ENCODE results near the gene GALNT12.
A peak's percentile ranks its signal among the peaks of the same experiment; 100 is the strongest.

GALNT12 gene

GRCh38 chr9:98885575-98886295, 78.3 kb downstream of the GALNT12 start:
- TF ChIP-seq, protein P1, sequence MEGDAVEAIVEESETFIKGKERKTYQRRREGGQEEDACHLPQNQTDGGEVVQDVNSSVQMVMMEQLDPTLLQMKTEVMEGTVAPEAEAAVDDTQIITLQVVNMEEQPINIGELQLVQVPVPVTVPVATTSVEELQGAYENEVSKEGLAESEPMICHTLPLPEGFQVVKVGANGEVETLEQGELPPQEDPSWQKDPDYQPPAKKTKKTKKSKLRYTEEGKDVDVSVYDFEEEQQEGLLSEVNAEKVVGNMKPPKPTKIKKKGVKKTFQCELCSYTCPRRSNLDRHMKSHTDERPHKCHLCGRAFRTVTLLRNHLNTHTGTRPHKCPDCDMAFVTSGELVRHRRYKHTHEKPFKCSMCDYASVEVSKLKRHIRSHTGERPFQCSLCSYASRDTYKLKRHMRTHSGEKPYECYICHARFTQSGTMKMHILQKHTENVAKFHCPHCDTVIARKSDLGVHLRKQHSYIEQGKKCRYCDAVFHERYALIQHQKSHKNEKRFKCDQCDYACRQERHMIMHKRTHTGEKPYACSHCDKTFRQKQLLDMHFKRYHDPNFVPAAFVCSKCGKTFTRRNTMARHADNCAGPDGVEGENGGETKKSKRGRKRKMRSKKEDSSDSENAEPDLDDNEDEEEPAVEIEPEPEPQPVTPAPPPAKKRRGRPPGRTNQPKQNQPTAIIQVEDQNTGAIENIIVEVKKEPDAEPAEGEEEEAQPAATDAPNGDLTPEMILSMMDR (IDR thresholded peaks at IDR 0.05; ENCODE audit: low read length): no peak
- TF ChIP-seq EZH2 (IDR thresholded peaks at IDR 0.05; ENCODE audit: borderline replicate concordance, low read length): no peak

GRCh38 chr9:98886691-98887229, 79.3 kb downstream of the GALNT12 start:
- TF ChIP-seq, protein P1 (IDR thresholded peaks at IDR 0.05; ENCODE audit: low read length): no peak
- no peak for TF ChIP-seq EZH2 (IDR thresholded peaks at IDR 0.05; ENCODE audit: borderline replicate concordance, low read length)
- Histone ChIP-seq H3K79me2 (ENCODE audit: insufficient read depth, low read length) (no peaks in the 10 kb centered on the region), H3K4me3 (ENCODE audit: low read depth, low read length, poor library complexity, severe bottlenecking) (no peak overlapping the region), H3K9ac (ENCODE audit: low read length) (no peak overlapping the region), H3K4me2 (ENCODE audit: low read length) (no peak overlapping the region; the same call in 1 of the 2 replicates), H3K9me2 (ENCODE audit: low read depth, low read length) (no peaks in the 10 kb centered on the region), H3K27ac (ENCODE audit: low read depth, low read length, poor library complexity, severe bottlenecking) (no peak overlapping the region), H2AFZ (ENCODE audit: low read length) (no peak overlapping the region), H3K27me3 (ENCODE audit: insufficient read depth, low read length) (0 out of 2 replicates have a peak, but pooled peaks cover 5% of the 10 kb centered on the region), H4K20me1 (ENCODE audit: insufficient read depth, low read length) (no peaks in the 10 kb centered on the region), H3F3A (ENCODE audit: insufficient read depth, low read length) (no peaks in the 10 kb centered on the region), H3K36me3 (ENCODE audit: insufficient read depth, low read length) (no peaks in the 10 kb centered on the region; the same call in 1 of the 2 replicates), H3K4me1 (ENCODE audit: insufficient read depth, low read length, severe bottlenecking) (peaks cover 58% of the 10 kb centered on the region), H3K9me3 (ENCODE audit: low read length) (no peaks in the 10 kb centered on the region)

More at GRCh38 chr9:98885575-98886295, 78.3 kb downstream of the GALNT12 start:
- Histone ChIP-seq H3K9me2 (ENCODE audit: low read depth, low read length) (no peaks in the 10 kb centered on the region), H3K27me3 (ENCODE audit: insufficient read depth, low read length) (peaks cover 5% of the 10 kb centered on the region; the same call in 1 of the 2 replicates), H3K79me2 (ENCODE audit: insufficient read depth, low read length) (no peaks in the 10 kb centered on the region), H3K4me2 (ENCODE audit: low read length) (no peak overlapping the region), H3K4me1 (ENCODE audit: insufficient read depth, low read length, severe bottlenecking) (peaks cover 56% of the 10 kb centered on the region), H4K20me1 (ENCODE audit: insufficient read depth, low read length) (no peaks in the 10 kb centered on the region), H3K9me3 (ENCODE audit: low read length) (no peaks in the 10 kb centered on the region), H2AFZ (ENCODE audit: low read length) (no peak overlapping the region), H3K4me3 (ENCODE audit: low read depth, low read length, poor library complexity, severe bottlenecking) (no peak overlapping the region), H3K27ac (ENCODE audit: low read depth, low read length, poor library complexity, severe bottlenecking) (no peak overlapping the region), H3F3A (ENCODE audit: insufficient read depth, low read length) (no peaks in the 10 kb centered on the region), H3K9ac (ENCODE audit: low read length) (no peak overlapping the region), H3K36me3 (ENCODE audit: insufficient read depth, low read length) (no peaks in the 10 kb centered on the region; the same call in 1 of the 2 replicates)

- H3K9me3 ChIP-seq (ENCODE audit: low read length): no peaks in the 10 kb centered on the region
- H3K36me3 ChIP-seq (ENCODE audit: insufficient read depth, low read length): no peaks in the 10 kb centered on the region; the same call in 1 of the 2 replicates
- H3K9me2 ChIP-seq (ENCODE audit: low read depth, low read length): no peaks in the 10 kb centered on the region
- no peaks in the 10 kb centered on the region for H4K20me1 ChIP-seq (ENCODE audit: insufficient read depth, low read length)
- peak overlapping the region; percentile 67; the same call in 1 of the 2 replicates for H3K4me2 ChIP-seq (ENCODE audit: low read length)
- no peaks in the 10 kb centered on the region for H3F3A ChIP-seq (ENCODE audit: insufficient read depth, low read length)
- peak overlapping the region; percentile 94 for H3K27ac ChIP-seq (ENCODE audit: low read depth, low read length, poor library complexity, severe bottlenecking)
- no peak overlapping the region for H3K9ac ChIP-seq (ENCODE audit: low read length)
- no peaks in the 10 kb centered on the region for H3K27me3 ChIP-seq (ENCODE audit: insufficient read depth, low read length)
- no peak for TF ChIP-seq EZH2 (IDR thresholded peaks at IDR 0.05; ENCODE audit: borderline replicate concordance, low read length)
- TF ChIP-seq, protein P1 (IDR thresholded peaks at IDR 0.05; ENCODE audit: low read length): no peak
- H2AFZ ChIP-seq (ENCODE audit: low read length): no peak overlapping the region
- H3K79me2 ChIP-seq (ENCODE audit: insufficient read depth, low read length): no peaks in the 10 kb centered on the region
- peaks cover 70% of the 10 kb centered on the region for H3K4me1 ChIP-seq (ENCODE audit: insufficient read depth, low read length, severe bottlenecking)
- peak overlapping the region; percentile 55 for H3K4me3 ChIP-seq (ENCODE audit: low read depth, low read length, poor library complexity, severe bottlenecking)
Measured at GRCh38 chr9:98887918-98888510, 80.5 kb downstream of the GALNT12 start.
